HepG2 (cell line): ENCODE data around the gene GBX1. TPM values are rescaled to one million over a fixed set of nuclear protein-coding genes. Genes with fewer than 3 reads are reported as not detected.
A peak's percentile ranks its signal among the peaks of the same experiment; 100 is the strongest.

Experiments used
- ATAC-seq: fragments of 200-7000 bp; cut with Tn5 transposase; 3 replicates; pipeline ENCODE4 v1.9.1; 2020; ENCODE audit warnings: mild to moderate bottlenecking, moderate library complexity
- BruUV-seq: library from RNA; stranded (reverse); fragments of 400-500 nt; replicated peaks from 2 replicates; lab custom pipeline; 2021; lab: Mats Ljungman, UMichigan
- CTCF ChIA-PET: fragments of 300-600 bp; formaldehyde crosslinking; extraction: SDS; loops from one replicate; lab custom pipeline; 2021; ENCODE audit warnings: low total read pairs, inconsistent platforms, low intra/inter-chr PET ratio; lab: Yijun Ruan, JAX
- POLR2A ChIA-PET: fragments of 350-600 bp; sonication (Branson Sonifier 250); formaldehyde crosslinking; loops from one replicate; lab custom pipeline; 2020; ENCODE audit warnings: antibody characterized with exemption, inconsistent platforms; lab: Yijun Ruan, JAX
- DNase-seq: peaks from one replicate; pipeline ENCODE4 v3.0.0-alpha.2; 2015; ENCODE audit warnings: low spot score
- FAIRE-seq: peaks from 3 replicates; lab custom pipeline; 2011; peaks lifted over from hg19 to GRCh38; lab: Jason Lieb, UNC
- H2AFZ ChIP-seq: one replicate; pipeline ENCODE4 v1.6.1; 2011; ENCODE audit warnings: low read length, inconsistent platforms
- H3K27ac ChIP-seq: fragments of 300-600 bp; 3 replicates; pipeline ENCODE4 v1.8.0; 2011; ENCODE audit warnings: mixed run types, mild to moderate bottlenecking, mixed read lengths, low read length, inconsistent platforms; ENCODE audit not compliant: insufficient read depth; ENCODE audit errors: extremely low read length
- H3K27me3 ChIP-seq, 2 experiments: fragments of 200-600 bp in 1 of 2; 2 replicates in 1 of 2; 3 replicates in 1 of 2; pipeline versions ENCODE4 v1.6.0 to v1.8.0; 2011; ENCODE audit warnings: low read length in 2 of 2, mild to moderate bottlenecking in 2 of 2, moderate library complexity in 2 of 2, inconsistent platforms in 1 of 2; ENCODE audit not compliant: insufficient read depth in 2 of 2, control insufficient read depth in 1 of 2
- H3K36me3 ChIP-seq, 2 experiments: fragments of 200-600 bp in 1 of 2; replicated peaks in 1 of 2; 2 replicates in 1 of 2; 3 replicates in 1 of 2; pipeline versions ENCODE4 v1.5.1 to v1.8.0; 2011; ENCODE audit warnings: low read length in 2 of 2, inconsistent platforms in 1 of 2; ENCODE audit not compliant: insufficient read depth in 2 of 2, control insufficient read depth in 1 of 2
- H3K4me1 ChIP-seq: 2 replicates; pipeline ENCODE4 v1.5.1; 2012; ENCODE audit warnings: low read length, inconsistent platforms; ENCODE audit not compliant: insufficient read depth
- H3K4me2 ChIP-seq: 2 replicates; pipeline ENCODE4 v1.6.0; 2011; ENCODE audit warnings: low read depth, low read length, inconsistent platforms
- H3K4me3 ChIP-seq, 3 experiments: fragments of 200-600 bp in 1 of 3; sonication (generic), shearing (Covaris generic) in 1 of 3; replicated peaks in 1 of 3; 2 replicates each; pipeline ENCODE4 v1.5.1; 2011 to 2016; ENCODE audit warnings: low read length in 3 of 3, inconsistent platforms in 2 of 3, low read depth in 2 of 3, mild to moderate bottlenecking in 2 of 3, control low read depth in 1 of 3, mixed read lengths in 1 of 3; ENCODE audit not compliant: insufficient read depth in 1 of 3
- H3K79me2 ChIP-seq: one replicate; pipeline ENCODE4 v1.6.1; 2011; ENCODE audit warnings: low read length, inconsistent platforms; ENCODE audit not compliant: insufficient read depth
- H3K9ac ChIP-seq: 2 replicates; pipeline ENCODE4 v1.6.0; 2011; ENCODE audit warnings: mild to moderate bottlenecking, low read depth, low read length, inconsistent platforms; ENCODE audit not compliant: insufficient read depth
- H3K9me3 ChIP-seq: 2 replicates; pipeline ENCODE4 v1.5.1; 2012; ENCODE audit warnings: mild to moderate bottlenecking, low read length
- H4K20me1 ChIP-seq: 2 replicates; pipeline ENCODE4 v1.6.0; 2011; ENCODE audit warnings: inconsistent platforms, mild to moderate bottlenecking, low read length, moderate library complexity; ENCODE audit not compliant: insufficient read depth
- AGO2 ChIP-seq: fragments of 200-400 bp; formaldehyde crosslinking; optimal IDR thresholded peaks from 2 replicates; pipeline ENCODE3; 2017; ENCODE audit warnings: mild to moderate bottlenecking, low read depth, low read length, moderate library complexity
- ATM ChIP-seq: fragments of 450-650 bp; IDR thresholded peaks from 2 replicates; pipeline ENCODE4 v1.7.1; 2017; ENCODE audit warnings: mild to moderate bottlenecking, borderline replicate concordance
- GFI1 ChIP-seq: sonication (generic); formaldehyde crosslinking; IDR thresholded peaks from 2 replicates; pipeline ENCODE4 v1.5.0; 2020; ENCODE audit warnings: missing genetic modification reagents, mild to moderate bottlenecking, borderline replicate concordance
- KLF6 ChIP-seq: IDR thresholded peaks from 2 replicates; pipeline ENCODE4 v1.8.0; 2016; ENCODE audit warnings: missing biosample characterization, missing genetic modification reagents
- NFIB ChIP-seq: sonication (generic); formaldehyde crosslinking; IDR thresholded peaks from 2 replicates; pipeline ENCODE4 v1.9.0; 2021; ENCODE audit warnings: missing genetic modification reagents, mild to moderate bottlenecking, borderline replicate concordance
- REL ChIP-seq: sonication (generic); formaldehyde crosslinking; conservative IDR thresholded peaks from 2 replicates; pipeline ENCODE4 v1.8.0; 2022; ENCODE audit warnings: mild to moderate bottlenecking, missing genetic modification reagents, moderate library complexity
- SATB2 ChIP-seq: sonication (generic); formaldehyde crosslinking; IDR thresholded peaks from 2 replicates; pipeline ENCODE4 v1.5.0; 2020; ENCODE audit warnings: missing genetic modification reagents
- ZEB1 ChIP-seq: IDR thresholded peaks from 2 replicates; pipeline ENCODE4 v1.6.1; 2012; ENCODE audit warnings: mild to moderate bottlenecking, low read depth, inconsistent platforms; ENCODE audit not compliant: insufficient replicate concordance
- ZFP36 ChIP-seq: fragments of 150-350 bp; IDR thresholded peaks from 2 replicates; pipeline ENCODE4 v1.6.1; 2018; ENCODE audit warnings: borderline replicate concordance, low read length, low read depth; ENCODE audit not compliant: partially characterized antibody
- ZNF607 ChIP-seq: sonication (generic); formaldehyde crosslinking; IDR thresholded peaks from 2 replicates; pipeline ENCODE4 v1.5.1; 2020; ENCODE audit warnings: missing genetic modification reagents, mild to moderate bottlenecking, borderline replicate concordance
- ZNF672 ChIP-seq: sonication (generic); formaldehyde crosslinking; IDR thresholded peaks from 2 replicates; pipeline ENCODE4 v1.8.1; 2022; ENCODE audit warnings: missing genetic modification reagents
- ZNF768 ChIP-seq: sonication (generic); formaldehyde crosslinking; IDR thresholded peaks from 2 replicates; pipeline ENCODE4 v1.4.0; 2020; ENCODE audit warnings: missing genetic modification reagents
- ZNF839 ChIP-seq: sonication (generic); formaldehyde crosslinking; IDR thresholded peaks from 2 replicates; pipeline ENCODE4 v1.4.0; 2020; ENCODE audit warnings: missing genetic modification reagents, mild to moderate bottlenecking, borderline replicate concordance
- WGBS: methylation state at CpG from one replicate; pipeline ENCODE4 v1.1.6; 2017; ENCODE audit warnings: low lambda C conversion rate; 5-methylcytosine and 5-hydroxymethylcytosine counted together
- in situ Hi-C: cut with HindIII; loops from 2 replicates; pipeline ENCODE4 v1.10.0; 2017; ENCODE audit warnings: low pct_unique_long_range_greater_than_20kb; ENCODE audit not compliant: extremely low pct_ligation_motif_present
- intact Hi-C: fragments of 100-400 bp; cut with micrococcal nuclease; formaldehyde crosslinking; loops from one replicate; pipeline ENCODE4 v1.10.0; 2022; ENCODE audit not compliant: unreplicated experiment
- polyA plus RNA-seq, 8 experiments: library from polyadenylated mRNA; depleted of rRNA in 3 of 8; stranded (reverse) in 7 of 8; unstranded in 1 of 8; fragments of >200 nt; fragmentation: Illumina TruSeq in 4 of 8; extraction: Trizol in 4 of 8; gene quantifications; 2 replicates each; pipeline versions ENCODE4 v1.2.1 to v1.2.3, GENCODE V29; 2011 to 2016; ENCODE audit warnings: low read depth in 4 of 8, missing spikeins in 1 of 8, mixed read lengths in 1 of 8; ENCODE audit not compliant: insufficient read depth in 1 of 8
- total RNA-seq, 5 experiments: library from RNA; depleted of rRNA; stranded (reverse); fragments of >200 nt; fragmentation: Illumina TruSeq; extraction: Trizol; gene quantifications; 2 replicates each; pipeline ENCODE4 v1.2.3, GENCODE V29; 2016; ENCODE audit warnings: low read depth in 1 of 5
- TF ChIP-seq, protein P1 (sequence below): sonication (generic); formaldehyde crosslinking; IDR thresholded peaks from 2 replicates; pipeline ENCODE4 v1.5.0; 2020; ENCODE audit warnings: missing genetic modification reagents, mild to moderate bottlenecking, borderline replicate concordance
- TF ChIP-seq, protein P2 (sequence below): sonication (generic); formaldehyde crosslinking; IDR thresholded peaks from 2 replicates; pipeline ENCODE4 v1.4.0; 2020; ENCODE audit warnings: missing genetic modification reagents

The GBX1 gene
- total and polyA plus RNA-seq, 2 of the 13 experiments (the other 11 are each of a cell fraction or from before 2014, with no cell fraction given), result not detected

DNA sequence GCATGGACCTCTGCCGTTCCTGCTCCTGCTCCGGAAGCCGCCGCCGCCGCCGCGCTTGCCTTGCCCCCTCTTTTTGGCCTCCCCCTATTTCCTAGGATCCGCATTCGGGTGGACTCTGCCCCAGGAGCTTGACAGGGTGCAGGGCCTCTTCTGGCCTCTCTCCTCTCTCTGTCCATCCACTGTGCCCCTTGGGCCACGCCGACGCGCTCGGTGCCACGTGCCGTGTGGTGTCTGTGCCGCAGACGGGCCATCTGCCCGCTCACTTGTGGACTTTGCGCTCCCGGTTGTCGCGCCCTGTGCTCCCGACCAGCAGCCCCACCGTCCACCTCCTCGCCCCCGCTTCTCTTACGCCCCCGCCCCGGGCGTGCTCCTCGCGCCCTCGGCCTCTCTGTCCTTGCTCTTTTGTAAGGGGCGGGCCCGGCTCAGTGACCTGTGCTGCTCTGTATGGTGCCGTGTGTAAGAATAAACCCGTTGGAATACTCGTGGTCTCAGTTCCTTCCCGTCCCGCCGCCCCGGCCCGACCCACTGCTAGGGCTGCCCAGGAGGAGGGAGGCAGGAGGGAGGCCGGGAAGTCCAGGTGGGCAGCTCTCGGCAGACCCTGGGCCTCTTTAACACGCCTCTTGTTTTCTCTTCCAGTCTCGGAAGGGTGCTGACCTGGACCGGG is 44.2 kb downstream of the GBX1 start:
- Histone ChIP-seq H3K36me3 (peaks cover 21 to 55% of the 10 kb centered on the region in 2 experiments), H3K9ac (no peak overlapping the region), H3K4me1 (no peaks in the 10 kb centered on the region), H4K20me1 (peaks cover 6% of the 10 kb centered on the region; the same call in 1 of the 2 replicates), H3K27ac (no peak overlapping the region), H3K79me2 (no peaks in the 10 kb centered on the region), H3K9me3 (no peaks in the 10 kb centered on the region), H3K27me3 (no peaks in the 10 kb centered on the region), H3K4me3 (no peak overlapping the region), H3K4me2 (no peak overlapping the region), H2AFZ (no peak overlapping the region)
- in situ Hi-C loops (loop anchor here (10.0 kb wide), 1 partner anchor 182 kb away; no protein-coding TSS in a partner anchor), intact Hi-C loops (no loop called here)
- BruUV-seq, result no TSS peak
- no peak for FAIRE-seq
- TF ChIP-seq ZNF839 (CRISPR knock-in tag) (no peak), SATB2 (no peak), ZNF768 (CRISPR knock-in tag) (0 out of 2 replicates have a peak, but pooled peaks have one; percentile 1), AGO2 (peak; percentile 77), GFI1 (CRISPR knock-in tag) (no peak), NFIB (CRISPR knock-in tag) (no peak), ZEB1 (no peak)
- WGBS, result 96% methylated on average over 50 of the region's 50 CpGs
- peak; percentile 6; the same call in 2 of the 3 replicates for ATAC-seq
- no peak for DNase-seq
- ChIA-PET CTCF (interaction anchor here (1.1 to 3.1 kb wide), 4 partner anchors 49 to 180 kb away, joined by 3 to 67 read pairs (median 10); no protein-coding TSS in a partner anchor), POLR2A (interaction anchor here (1.0 kb wide), 2 partner anchors 14 to 60 kb away, joined by 3 read pairs; no protein-coding TSS in a partner anchor)

DNA sequence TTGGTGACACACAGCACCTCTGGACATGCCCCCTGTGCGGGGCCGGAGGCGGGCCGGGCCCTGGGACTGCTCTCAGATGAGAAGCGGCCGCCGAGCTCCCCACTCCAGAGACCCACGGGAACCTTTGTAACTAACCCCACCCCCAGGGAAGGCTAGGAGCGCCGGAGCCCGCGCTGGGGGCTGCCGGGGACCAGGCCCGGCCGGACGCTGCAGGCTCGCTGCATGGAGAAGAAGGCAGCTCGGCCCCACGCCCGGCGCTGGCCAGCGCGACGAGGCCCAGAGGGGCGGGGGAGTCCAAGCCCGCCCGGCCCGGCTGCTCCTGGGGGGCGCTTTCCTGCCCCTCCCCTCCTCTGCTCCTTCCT is 44.7 kb downstream of the GBX1 start:
- H3K79me2 ChIP-seq, result no peaks in the 10 kb centered on the region
- ATAC-seq, result no peak
- intact Hi-C loops (no loop called here), in situ Hi-C loops (loop anchor here (10.0 kb wide), 1 partner anchor 182 kb away; no protein-coding TSS in a partner anchor)
- peaks cover 6% of the 10 kb centered on the region; the same call in 1 of the 2 replicates for H4K20me1 ChIP-seq
- no peak overlapping the region for H3K9ac ChIP-seq
- no peak for DNase-seq
- H3K36me3 ChIP-seq, result peaks cover 18 to 55% of the 10 kb centered on the region in 2 experiments
- ChIA-PET CTCF (interaction anchor here (1.9 to 3.1 kb wide), 2 partner anchors 50 to 180 kb away, joined by 16 to 67 read pairs; no protein-coding TSS in a partner anchor), POLR2A (no interaction called here)
- 95% methylated on average over 20 of the region's 29 CpGs for WGBS
- H3K4me2 ChIP-seq, result no peak overlapping the region
- no peaks in the 10 kb centered on the region for H3K9me3 ChIP-seq
- no peaks in the 10 kb centered on the region for H3K27me3 ChIP-seq
- H2AFZ ChIP-seq, result no peak overlapping the region
- no peak overlapping the region for H3K27ac ChIP-seq
- BruUV-seq, result no TSS peak
- no peaks in the 10 kb centered on the region for H3K4me1 ChIP-seq
- FAIRE-seq, result no peak
- H3K4me3 ChIP-seq, result no peak overlapping the region
- TF ChIP-seq, protein P1, sequence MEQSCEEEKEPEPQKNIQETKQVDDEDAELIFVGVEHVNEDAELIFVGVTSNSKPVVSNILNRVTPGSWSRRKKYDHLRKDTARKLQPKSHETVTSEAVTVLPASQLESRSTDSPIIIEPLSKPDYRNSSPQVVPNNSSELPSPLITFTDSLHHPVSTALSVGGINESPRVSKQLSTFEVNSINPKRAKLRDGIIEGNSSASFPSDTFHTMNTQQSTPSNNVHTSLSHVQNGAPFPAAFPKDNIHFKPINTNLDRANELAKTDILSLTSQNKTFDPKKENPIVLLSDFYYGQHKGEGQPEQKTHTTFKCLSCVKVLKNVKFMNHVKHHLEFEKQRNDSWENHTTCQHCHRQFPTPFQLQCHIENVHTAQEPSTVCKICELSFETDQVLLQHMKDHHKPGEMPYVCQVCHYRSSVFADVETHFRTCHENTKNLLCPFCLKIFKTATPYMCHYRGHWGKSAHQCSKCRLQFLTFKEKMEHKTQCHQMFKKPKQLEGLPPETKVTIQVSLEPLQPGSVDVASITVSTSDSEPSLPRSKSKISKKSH (CRISPR knock-in tag), result no peak
- no peak for TF ChIP-seq ZNF672
- no peak for TF ChIP-seq ZNF607 (CRISPR knock-in tag)
- TF ChIP-seq REL (CRISPR knock-in tag), result no peak
- TF ChIP-seq KLF6 (CRISPR knock-in tag), result no peak
- TF ChIP-seq ATM, result no peak
- TF ChIP-seq ZFP36, result no peak
- TF ChIP-seq, protein P2, sequence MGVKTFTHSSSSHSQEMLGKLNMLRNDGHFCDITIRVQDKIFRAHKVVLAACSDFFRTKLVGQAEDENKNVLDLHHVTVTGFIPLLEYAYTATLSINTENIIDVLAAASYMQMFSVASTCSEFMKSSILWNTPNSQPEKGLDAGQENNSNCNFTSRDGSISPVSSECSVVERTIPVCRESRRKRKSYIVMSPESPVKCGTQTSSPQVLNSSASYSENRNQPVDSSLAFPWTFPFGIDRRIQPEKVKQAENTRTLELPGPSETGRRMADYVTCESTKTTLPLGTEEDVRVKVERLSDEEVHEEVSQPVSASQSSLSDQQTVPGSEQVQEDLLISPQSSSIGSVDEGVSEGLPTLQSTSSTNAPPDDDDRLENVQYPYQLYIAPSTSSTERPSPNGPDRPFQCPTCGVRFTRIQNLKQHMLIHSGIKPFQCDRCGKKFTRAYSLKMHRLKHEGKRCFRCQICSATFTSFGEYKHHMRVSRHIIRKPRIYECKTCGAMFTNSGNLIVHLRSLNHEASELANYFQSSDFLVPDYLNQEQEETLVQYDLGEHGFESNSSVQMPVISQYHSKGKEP, result no peak
